HL-60 (cell line): ENCODE data around the gene CSF1.

Source experiments
- DNase-seq, 2 experiments: peaks; one replicate each; pipeline ENCODE4 v3.0.0-alpha.2; 2010 to 2020; ENCODE audit warnings: low read depth in 1 of 2, low spot score in 1 of 2
- H3K27ac ChIP-seq: fragments of 250-450 bp; sonication (Bioruptor Pico); replicated peaks from 2 replicates; pipeline ENCODE4 v1.5.1; 2020; ENCODE audit warnings: mild to moderate bottlenecking, moderate library complexity
- H3K27me3 ChIP-seq: fragments of 250-450 bp; sonication (Bioruptor Pico); 2 replicates; pipeline ENCODE4 v1.5.1; 2021; ENCODE audit warnings: mild to moderate bottlenecking, moderate library complexity; ENCODE audit not compliant: insufficient read depth, poor library complexity, severe bottlenecking
- H3K4me3 ChIP-seq: replicated peaks from 2 replicates; pipeline ENCODE4 v1.5.1; 2011; ENCODE audit warnings: mild to moderate bottlenecking, control low read depth, low read length; ENCODE audit not compliant: insufficient read depth
- GABPA ChIP-seq: IDR thresholded peaks from 2 replicates; pipeline ENCODE4 v1.6.1; 2012; ENCODE audit warnings: low read depth
- POLR2AphosphoS5 ChIP-seq: IDR thresholded peaks from 2 replicates; pipeline ENCODE4 v1.6.1; 2012; ENCODE audit warnings: low read depth
- SPI1 ChIP-seq: IDR thresholded peaks from 2 replicates; pipeline ENCODE4 v1.6.1; 2012; ENCODE audit warnings: low read depth, mild to moderate bottlenecking, borderline replicate concordance
- TF ChIP-seq, protein P1 (sequence below): IDR thresholded peaks from 2 replicates; pipeline ENCODE4 v1.6.1; 2012; ENCODE audit warnings: low read depth; ENCODE audit not compliant: insufficient replicate concordance
- TF ChIP-seq, protein P2 (sequence below): IDR thresholded peaks from one replicate; pipeline ENCODE4 v1.5.1; 2011; ENCODE audit warnings: low read length, control low read depth, inconsistent platforms; ENCODE audit not compliant: insufficient read depth

The CSF1 gene

GRCh38 chr1:109932679-109933078 is 22.0 kb downstream of the CSF1 start:
- DNase-seq = no peak
- Histone ChIP-seq H3K4me3 (no peak overlapping the region), H3K27me3 (no peaks in the 10 kb centered on the region), H3K27ac (no peak overlapping the region)
- TF ChIP-seq POLR2AphosphoS5 (no peak), GABPA (no peak)
- TF ChIP-seq, protein P1, sequence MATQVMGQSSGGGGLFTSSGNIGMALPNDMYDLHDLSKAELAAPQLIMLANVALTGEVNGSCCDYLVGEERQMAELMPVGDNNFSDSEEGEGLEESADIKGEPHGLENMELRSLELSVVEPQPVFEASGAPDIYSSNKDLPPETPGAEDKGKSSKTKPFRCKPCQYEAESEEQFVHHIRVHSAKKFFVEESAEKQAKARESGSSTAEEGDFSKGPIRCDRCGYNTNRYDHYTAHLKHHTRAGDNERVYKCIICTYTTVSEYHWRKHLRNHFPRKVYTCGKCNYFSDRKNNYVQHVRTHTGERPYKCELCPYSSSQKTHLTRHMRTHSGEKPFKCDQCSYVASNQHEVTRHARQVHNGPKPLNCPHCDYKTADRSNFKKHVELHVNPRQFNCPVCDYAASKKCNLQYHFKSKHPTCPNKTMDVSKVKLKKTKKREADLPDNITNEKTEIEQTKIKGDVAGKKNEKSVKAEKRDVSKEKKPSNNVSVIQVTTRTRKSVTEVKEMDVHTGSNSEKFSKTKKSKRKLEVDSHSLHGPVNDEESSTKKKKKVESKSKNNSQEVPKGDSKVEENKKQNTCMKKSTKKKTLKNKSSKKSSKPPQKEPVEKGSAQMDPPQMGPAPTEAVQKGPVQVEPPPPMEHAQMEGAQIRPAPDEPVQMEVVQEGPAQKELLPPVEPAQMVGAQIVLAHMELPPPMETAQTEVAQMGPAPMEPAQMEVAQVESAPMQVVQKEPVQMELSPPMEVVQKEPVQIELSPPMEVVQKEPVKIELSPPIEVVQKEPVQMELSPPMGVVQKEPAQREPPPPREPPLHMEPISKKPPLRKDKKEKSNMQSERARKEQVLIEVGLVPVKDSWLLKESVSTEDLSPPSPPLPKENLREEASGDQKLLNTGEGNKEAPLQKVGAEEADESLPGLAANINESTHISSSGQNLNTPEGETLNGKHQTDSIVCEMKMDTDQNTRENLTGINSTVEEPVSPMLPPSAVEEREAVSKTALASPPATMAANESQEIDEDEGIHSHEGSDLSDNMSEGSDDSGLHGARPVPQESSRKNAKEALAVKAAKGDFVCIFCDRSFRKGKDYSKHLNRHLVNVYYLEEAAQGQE = no peak

- TF ChIP-seq, protein P1 = no peak
- no peak for TF ChIP-seq SPI1
- no peak for TF ChIP-seq POLR2AphosphoS5
- no peak for TF ChIP-seq GABPA
- TF ChIP-seq, protein P2, sequence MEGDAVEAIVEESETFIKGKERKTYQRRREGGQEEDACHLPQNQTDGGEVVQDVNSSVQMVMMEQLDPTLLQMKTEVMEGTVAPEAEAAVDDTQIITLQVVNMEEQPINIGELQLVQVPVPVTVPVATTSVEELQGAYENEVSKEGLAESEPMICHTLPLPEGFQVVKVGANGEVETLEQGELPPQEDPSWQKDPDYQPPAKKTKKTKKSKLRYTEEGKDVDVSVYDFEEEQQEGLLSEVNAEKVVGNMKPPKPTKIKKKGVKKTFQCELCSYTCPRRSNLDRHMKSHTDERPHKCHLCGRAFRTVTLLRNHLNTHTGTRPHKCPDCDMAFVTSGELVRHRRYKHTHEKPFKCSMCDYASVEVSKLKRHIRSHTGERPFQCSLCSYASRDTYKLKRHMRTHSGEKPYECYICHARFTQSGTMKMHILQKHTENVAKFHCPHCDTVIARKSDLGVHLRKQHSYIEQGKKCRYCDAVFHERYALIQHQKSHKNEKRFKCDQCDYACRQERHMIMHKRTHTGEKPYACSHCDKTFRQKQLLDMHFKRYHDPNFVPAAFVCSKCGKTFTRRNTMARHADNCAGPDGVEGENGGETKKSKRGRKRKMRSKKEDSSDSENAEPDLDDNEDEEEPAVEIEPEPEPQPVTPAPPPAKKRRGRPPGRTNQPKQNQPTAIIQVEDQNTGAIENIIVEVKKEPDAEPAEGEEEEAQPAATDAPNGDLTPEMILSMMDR = no peak
- H3K4me3 ChIP-seq = no peak overlapping the region
- H3K27me3 ChIP-seq = no peaks in the 10 kb centered on the region
- no peak overlapping the region for H3K27ac ChIP-seq
- DNase-seq = no peak
Measured at GRCh38 chr1:109933856-109934711, 23.4 kb downstream of the CSF1 start.

DNA sequence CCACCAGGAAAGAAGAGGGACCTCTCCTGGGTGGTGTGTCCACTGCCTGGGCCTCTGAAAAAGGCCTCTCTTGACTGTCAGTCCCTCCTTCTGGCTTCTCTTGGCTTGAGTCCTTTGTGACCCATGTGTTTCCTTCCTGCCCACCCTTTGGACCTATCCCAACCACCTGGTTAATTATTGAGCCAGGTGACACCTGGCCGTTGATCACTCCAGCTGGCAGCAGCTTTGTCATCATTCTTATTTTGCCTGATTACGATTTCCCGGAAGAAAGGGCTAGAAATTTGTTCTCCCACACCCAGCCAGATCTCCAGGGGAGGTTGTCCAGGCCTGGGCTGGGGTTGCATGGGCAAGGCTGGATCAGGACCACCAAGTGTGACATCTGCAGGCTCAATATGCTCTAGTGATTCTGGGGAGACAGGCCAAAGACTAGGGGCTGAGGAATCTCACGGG is 24.8 kb downstream of the CSF1 start:
- no peaks in the 10 kb centered on the region for H3K27me3 ChIP-seq
- DNase-seq = no peak
- TF ChIP-seq POLR2AphosphoS5 = no peak
- TF ChIP-seq, protein P1 = no peak
- TF ChIP-seq, protein P2 = no peak
- no peak for TF ChIP-seq GABPA
- no peak for TF ChIP-seq SPI1
- H3K4me3 ChIP-seq = no peak overlapping the region
- no peak overlapping the region for H3K27ac ChIP-seq
